Measurements from ENCODE around the gene WDR91.
"Not testable (repeated sequence)": the region's sequence is repeated elsewhere in the genome, so short reads cannot be mapped to it uniquely, and the experiment has no call there.

WDR91 gene

GRCh38 chr7:135240441-135240840 is 29.1 kb upstream of the WDR91 start:
- Histone ChIP-seq H3K9ac (ENCODE audit: insufficient read length, low read depth) (no peak overlapping the region), H3K4me1 (ENCODE audit: insufficient read depth, insufficient read length) (no peaks in the 10 kb centered on the region), H3K36me3 (ENCODE audit: insufficient read depth, insufficient read length, low read length) (no peaks in the 10 kb centered on the region), H3K27me3 (ENCODE audit: insufficient read depth, insufficient read length) (no peaks in the 10 kb centered on the region), H3K4me3 (ENCODE audit: insufficient read length, low read depth) (no peak overlapping the region), H3K9me3 (ENCODE audit: insufficient read depth, low read length) (no peaks in the 10 kb centered on the region)
- DNase-seq (ENCODE audit: low read depth, low spot score): no peak
- TF ChIP-seq SUZ12 (IDR thresholded peaks at IDR 0.05; ENCODE audit: extremely low read depth, insufficient read depth, insufficient read length): no peak
- TF ChIP-seq YY1 (IDR thresholded peaks at IDR 0.05; ENCODE audit: insufficient read depth, insufficient read length): no peak
- no peak for TF ChIP-seq ZNF274 (IDR thresholded peaks at IDR 0.05; ENCODE audit: low read depth, low read length)

GRCh38 chr7:135239263-135239662 is 27.9 kb upstream of the WDR91 start:
- Histone ChIP-seq H3K9ac (ENCODE audit: insufficient read length, low read depth) (no peak overlapping the region), H3K36me3 (ENCODE audit: insufficient read depth, insufficient read length, low read length) (no peaks in the 10 kb centered on the region), H3K27me3 (ENCODE audit: insufficient read depth, insufficient read length) (no peaks in the 10 kb centered on the region), H3K9me3 (ENCODE audit: insufficient read depth, low read length) (no peaks in the 10 kb centered on the region), H3K4me1 (ENCODE audit: insufficient read depth, insufficient read length) (no peaks in the 10 kb centered on the region), H3K4me3 (ENCODE audit: insufficient read length, low read depth) (no peak overlapping the region)
- TF ChIP-seq SUZ12 (IDR thresholded peaks at IDR 0.05; ENCODE audit: extremely low read depth, insufficient read depth, insufficient read length) (no peak), YY1 (IDR thresholded peaks at IDR 0.05; ENCODE audit: insufficient read depth, insufficient read length) (no peak), ZNF274 (IDR thresholded peaks at IDR 0.05; ENCODE audit: low read depth, low read length) (no peak)
- DNase-seq (ENCODE audit: low read depth, low spot score): no peak

- Histone ChIP-seq H3K27me3 (ENCODE audit: insufficient read depth, insufficient read length) (no peaks in the 10 kb centered on the region), H3K9me3 (ENCODE audit: insufficient read depth, low read length) (no peaks in the 10 kb centered on the region), H3K36me3 (ENCODE audit: insufficient read depth, insufficient read length, low read length) (no peaks in the 10 kb centered on the region), H3K4me1 (ENCODE audit: insufficient read depth, insufficient read length) (no peaks in the 10 kb centered on the region), H3K9ac (ENCODE audit: insufficient read length, low read depth) (no peak overlapping the region), H3K4me3 (ENCODE audit: insufficient read length, low read depth) (no peak overlapping the region)
- peak; percentile 20 for DNase-seq (ENCODE audit: low read depth, low spot score)
- TF ChIP-seq SUZ12 (IDR thresholded peaks at IDR 0.05; ENCODE audit: extremely low read depth, insufficient read depth, insufficient read length) (no peak), YY1 (IDR thresholded peaks at IDR 0.05; ENCODE audit: insufficient read depth, insufficient read length) (no peak), ZNF274 (IDR thresholded peaks at IDR 0.05; ENCODE audit: low read depth, low read length) (no peak)
Measured at GRCh38 chr7:135238112-135238744, 26.9 kb upstream of the WDR91 start.

- TF ChIP-seq SUZ12 (IDR thresholded peaks at IDR 0.05; ENCODE audit: extremely low read depth, insufficient read depth, insufficient read length): no peak
- TF ChIP-seq YY1 (IDR thresholded peaks at IDR 0.05; ENCODE audit: insufficient read depth, insufficient read length): no peak
- no peak for TF ChIP-seq ZNF274 (IDR thresholded peaks at IDR 0.05; ENCODE audit: low read depth, low read length)
- Histone ChIP-seq H3K36me3 (ENCODE audit: insufficient read depth, insufficient read length, low read length) (no peaks in the 10 kb centered on the region), H3K9me3 (ENCODE audit: insufficient read depth, low read length) (no peaks in the 10 kb centered on the region), H3K4me3 (ENCODE audit: insufficient read length, low read depth) (no peak overlapping the region), H3K4me1 (ENCODE audit: insufficient read depth, insufficient read length) (no peaks in the 10 kb centered on the region), H3K27me3 (ENCODE audit: insufficient read depth, insufficient read length) (no peaks in the 10 kb centered on the region), H3K9ac (ENCODE audit: insufficient read length, low read depth) (no peak overlapping the region)
- DNase-seq (ENCODE audit: low read depth, low spot score): no peak
Measured at GRCh38 chr7:135236727-135237126, 25.4 kb upstream of the WDR91 start.

- Histone ChIP-seq H3K9ac (ENCODE audit: insufficient read length, low read depth) (no peak overlapping the region), H3K9me3 (ENCODE audit: insufficient read depth, low read length) (no peaks in the 10 kb centered on the region), H3K27me3 (ENCODE audit: insufficient read depth, insufficient read length) (no peaks in the 10 kb centered on the region), H3K4me1 (ENCODE audit: insufficient read depth, insufficient read length) (no peaks in the 10 kb centered on the region), H3K4me3 (ENCODE audit: insufficient read length, low read depth) (no peak overlapping the region), H3K36me3 (ENCODE audit: insufficient read depth, insufficient read length, low read length) (no peaks in the 10 kb centered on the region)
- TF ChIP-seq YY1 (IDR thresholded peaks at IDR 0.05; ENCODE audit: insufficient read depth, insufficient read length) (no peak), ZNF274 (IDR thresholded peaks at IDR 0.05; ENCODE audit: low read depth, low read length) (no peak), SUZ12 (IDR thresholded peaks at IDR 0.05; ENCODE audit: extremely low read depth, insufficient read depth, insufficient read length) (no peak)
- no peak for DNase-seq (ENCODE audit: low read depth, low spot score)
Measured at GRCh38 chr7:135235841-135236240, 24.5 kb upstream of the WDR91 start.

- DNase-seq (ENCODE audit: low read depth, low spot score): no peak
- Histone ChIP-seq H3K27me3 (ENCODE audit: insufficient read depth, insufficient read length) (no peaks in the 10 kb centered on the region), H3K4me1 (ENCODE audit: insufficient read depth, insufficient read length) (no peaks in the 10 kb centered on the region), H3K9ac (ENCODE audit: insufficient read length, low read depth) (no peak overlapping the region), H3K9me3 (ENCODE audit: insufficient read depth, low read length) (no peaks in the 10 kb centered on the region), H3K4me3 (ENCODE audit: insufficient read length, low read depth) (no peak overlapping the region), H3K36me3 (ENCODE audit: insufficient read depth, insufficient read length, low read length) (no peaks in the 10 kb centered on the region)
- TF ChIP-seq ZNF274 (IDR thresholded peaks at IDR 0.05; ENCODE audit: low read depth, low read length): no peak
- TF ChIP-seq YY1 (IDR thresholded peaks at IDR 0.05; ENCODE audit: insufficient read depth, insufficient read length): no peak
- no peak for TF ChIP-seq SUZ12 (IDR thresholded peaks at IDR 0.05; ENCODE audit: extremely low read depth, insufficient read depth, insufficient read length)
Measured at GRCh38 chr7:135234727-135235126, 23.4 kb upstream of the WDR91 start.

- not testable (repeated sequence) for H3K4me3 ChIP-seq (ENCODE audit: insufficient read length, low read depth)
Measured at GRCh38 chr7:135234095-135234494, 22.8 kb upstream of the WDR91 start.

More at GRCh38 chr7:135234095-135234494, 22.8 kb upstream of the WDR91 start:
- H3K27me3 ChIP-seq (ENCODE audit: insufficient read depth, insufficient read length); H3K36me3 ChIP-seq (ENCODE audit: insufficient read depth, insufficient read length, low read length); DNase-seq (ENCODE audit: low read depth, low spot score); H3K4me1 ChIP-seq (ENCODE audit: insufficient read depth, insufficient read length); H3K9me3 ChIP-seq (ENCODE audit: insufficient read depth, low read length); H3K9ac ChIP-seq (ENCODE audit: insufficient read length, low read depth): not testable (repeated sequence)

Measured in NT2/D1 (cell line).